NCI-H1694 treated with DMSO at 0.1 percent for 48 hours (cell line): ENCODE measurements around the gene ZNF891.

Experiments
- DNase-seq: peaks from one replicate; lab custom pipeline; 2025; lab: John Stamatoyannopoulos, UW

Gene ZNF891

DNA sequence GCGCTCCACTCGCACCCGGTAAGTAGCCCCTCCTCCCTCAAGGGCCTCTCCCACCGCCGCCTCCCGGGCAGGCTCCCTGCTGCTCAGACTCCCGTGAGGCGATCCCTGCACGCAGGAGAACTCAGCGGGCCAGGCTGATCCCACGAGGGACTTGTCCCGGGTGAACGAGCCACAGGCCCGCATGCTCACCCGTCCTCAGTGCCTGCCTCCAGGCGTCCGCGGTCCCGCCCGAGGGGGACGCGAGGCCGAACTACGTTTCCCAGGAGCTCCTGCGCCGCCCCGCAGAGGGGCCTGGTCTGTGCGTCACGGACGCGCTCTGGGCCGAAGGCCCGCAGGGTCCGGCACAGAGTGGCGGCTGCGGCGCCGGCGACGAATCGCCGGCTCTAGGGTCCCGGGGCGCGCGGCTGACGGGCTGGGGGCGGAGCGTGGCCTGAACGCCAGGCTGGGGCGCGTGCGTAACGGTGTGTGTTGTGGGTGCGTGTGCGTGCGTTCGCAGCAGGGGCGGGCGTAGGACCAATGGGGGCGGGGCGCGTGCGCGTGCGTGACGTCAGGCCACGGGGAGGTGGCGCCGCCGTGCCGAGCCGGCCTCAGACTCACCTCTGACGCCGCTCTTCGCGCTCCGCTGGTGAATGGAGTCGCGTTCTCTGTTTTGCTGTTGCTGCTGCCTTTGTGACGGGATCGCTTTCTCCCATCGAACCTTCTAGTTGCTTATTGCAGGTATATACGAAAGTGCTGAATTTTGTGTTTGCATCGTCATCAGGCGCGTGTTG, at the start of gene ZNF891, which contains the start of gene ZNF10:
ZNF891 (minus strand) TSS at position 237 of the 770 bp plus-strand sequence. CDS start 8,356 bp downstream, outside the sequence.
ZNF10 (plus strand) TSS at position 590 of the 770 bp plus-strand sequence. CDS start 13,866 bp downstream, outside the sequence.
- DNase-seq, result peak; percentile 46

DNA sequence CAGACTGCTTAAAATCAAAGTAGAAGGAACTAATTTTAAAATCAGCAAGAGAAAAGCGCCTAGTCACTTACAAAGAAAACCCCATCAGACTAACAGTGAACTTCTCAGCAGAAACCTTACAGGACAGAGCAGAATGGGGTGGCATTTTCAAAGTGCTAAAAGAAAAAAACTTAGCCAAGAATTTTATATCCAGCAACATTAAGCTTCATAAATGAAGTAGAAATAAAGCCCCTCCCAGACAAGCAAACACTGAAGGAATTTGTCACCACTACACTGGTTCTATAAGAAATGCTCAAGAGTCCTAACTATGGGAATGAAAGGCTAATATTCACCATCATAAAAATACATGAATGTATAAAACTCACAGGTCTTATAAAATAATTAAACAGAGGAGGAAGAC, 44.8 kb upstream of the ZNF891 start:
- no peak for DNase-seq

DNA sequence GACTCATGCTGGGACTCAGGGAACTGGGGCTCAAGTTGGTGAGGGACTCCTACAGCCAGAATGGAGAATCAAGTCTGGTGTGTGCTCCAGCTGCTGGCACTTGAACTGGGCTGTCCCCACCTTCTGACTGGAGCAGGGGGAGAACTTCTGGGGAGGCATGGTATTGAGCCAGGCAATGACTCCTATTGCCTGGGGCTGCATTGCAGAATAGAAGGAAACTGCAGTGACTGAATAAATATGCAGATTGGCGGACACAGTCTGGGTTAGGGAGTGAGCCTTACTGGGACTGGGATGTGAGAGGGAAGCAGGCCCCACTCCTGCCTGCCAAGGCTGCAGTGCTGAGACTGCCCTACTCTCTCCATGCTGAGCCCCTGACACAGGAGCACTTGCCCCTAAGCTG, 42.4 kb upstream of the ZNF891 start:
- DNase-seq, result no peak

GRCh38 chr12:133165776-133166175, 35.7 kb upstream of the ZNF891 start:
- DNase-seq, result no peak

GRCh38 chr12:133156125-133156690, 26.1 kb upstream of the ZNF891 start:
- DNase-seq, result no peak

GRCh38 chr12:133145981-133146380, 15.9 kb upstream of the ZNF891 start:
- no peak for DNase-seq

DNA sequence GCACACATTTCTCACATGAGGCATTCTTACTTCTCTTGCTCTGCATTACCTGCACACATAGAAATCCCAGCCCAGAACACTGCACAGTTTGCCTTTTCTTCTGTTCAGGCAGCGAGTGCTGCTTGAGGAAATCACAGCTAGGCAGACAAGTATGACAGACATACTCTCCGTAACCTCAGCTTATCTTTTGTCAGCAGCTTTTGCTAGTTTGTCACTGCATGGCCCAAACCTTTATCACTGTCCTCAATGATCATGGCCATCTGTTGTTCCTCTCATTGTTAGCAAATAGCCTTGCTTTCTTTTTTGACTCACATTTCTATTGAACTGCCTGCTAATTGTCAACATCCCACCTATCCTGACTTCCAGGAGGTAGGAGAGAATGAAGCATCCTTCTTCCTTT, 5.7 kb upstream of the ZNF891 start:
- DNase-seq, result no peak

DNA sequence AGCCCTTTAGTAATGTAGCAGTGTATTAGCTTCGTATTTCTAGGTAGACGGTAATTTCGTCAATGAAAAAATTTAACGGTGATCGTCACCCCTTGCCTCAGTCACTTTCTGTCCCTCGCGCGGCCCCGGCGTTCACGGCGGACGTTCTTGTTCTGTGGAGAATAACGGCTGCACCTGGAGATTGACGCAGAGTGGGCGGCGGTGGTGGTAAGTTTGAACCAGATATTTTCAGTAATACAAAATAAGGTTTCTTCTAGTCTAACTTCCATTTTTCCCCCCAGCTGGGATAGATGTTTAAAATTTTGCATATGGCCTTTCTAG, 694 bp upstream of the ZNF891 start:
- DNase-seq, result no peak

DNA sequence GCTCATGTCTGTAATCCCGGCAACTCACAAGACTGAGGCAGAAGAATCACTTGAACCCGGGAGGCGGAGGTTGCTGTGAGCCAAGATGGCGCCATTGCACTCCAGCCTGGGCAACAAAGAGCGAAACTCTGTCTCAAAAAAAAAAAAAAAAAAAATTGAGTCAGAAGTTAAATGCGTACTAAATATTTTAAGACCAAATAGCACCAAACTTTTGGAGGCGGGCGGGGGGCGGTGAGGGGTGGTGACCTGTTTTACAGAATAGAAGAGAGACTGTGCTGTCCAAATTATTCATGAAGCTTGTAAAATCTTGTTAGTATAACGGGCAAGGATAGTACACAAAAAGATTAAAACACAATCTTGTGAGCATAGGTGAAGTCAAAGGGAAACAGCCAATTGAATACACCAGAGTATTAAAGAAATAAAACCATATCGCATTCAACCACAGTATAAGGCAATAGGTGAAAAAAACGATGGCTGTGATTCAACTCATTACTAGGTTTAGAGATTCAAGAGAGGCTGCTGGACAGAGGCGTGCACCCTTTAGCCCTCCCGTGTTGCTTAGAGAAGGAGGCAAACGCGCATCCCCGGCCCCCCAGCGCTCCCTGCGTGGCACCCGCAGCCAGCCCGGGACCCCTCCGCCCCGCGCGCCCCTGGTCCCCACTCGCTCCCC, 571 bp downstream of the ZNF891 start:
- no peak for DNase-seq

DNA sequence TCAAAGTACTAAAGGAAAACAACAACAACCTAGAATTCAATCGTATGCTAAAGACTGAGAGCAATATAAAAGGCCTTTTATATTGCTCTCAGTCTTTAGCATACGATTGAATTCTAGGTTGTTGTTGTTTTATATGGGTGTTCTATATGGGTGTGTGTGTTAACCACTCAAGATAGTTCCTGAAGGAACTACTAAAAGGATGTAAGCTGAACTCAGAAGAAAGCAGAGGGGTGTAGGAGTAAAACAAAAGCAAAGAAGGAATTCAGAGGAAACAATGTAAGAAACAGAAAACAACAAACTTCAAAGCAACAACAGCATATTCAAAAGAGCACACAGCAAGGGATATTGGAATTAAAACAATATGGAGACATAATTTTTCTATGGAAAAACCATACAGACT, 5.4 kb downstream of the ZNF891 start:
- no peak for DNase-seq

DNA sequence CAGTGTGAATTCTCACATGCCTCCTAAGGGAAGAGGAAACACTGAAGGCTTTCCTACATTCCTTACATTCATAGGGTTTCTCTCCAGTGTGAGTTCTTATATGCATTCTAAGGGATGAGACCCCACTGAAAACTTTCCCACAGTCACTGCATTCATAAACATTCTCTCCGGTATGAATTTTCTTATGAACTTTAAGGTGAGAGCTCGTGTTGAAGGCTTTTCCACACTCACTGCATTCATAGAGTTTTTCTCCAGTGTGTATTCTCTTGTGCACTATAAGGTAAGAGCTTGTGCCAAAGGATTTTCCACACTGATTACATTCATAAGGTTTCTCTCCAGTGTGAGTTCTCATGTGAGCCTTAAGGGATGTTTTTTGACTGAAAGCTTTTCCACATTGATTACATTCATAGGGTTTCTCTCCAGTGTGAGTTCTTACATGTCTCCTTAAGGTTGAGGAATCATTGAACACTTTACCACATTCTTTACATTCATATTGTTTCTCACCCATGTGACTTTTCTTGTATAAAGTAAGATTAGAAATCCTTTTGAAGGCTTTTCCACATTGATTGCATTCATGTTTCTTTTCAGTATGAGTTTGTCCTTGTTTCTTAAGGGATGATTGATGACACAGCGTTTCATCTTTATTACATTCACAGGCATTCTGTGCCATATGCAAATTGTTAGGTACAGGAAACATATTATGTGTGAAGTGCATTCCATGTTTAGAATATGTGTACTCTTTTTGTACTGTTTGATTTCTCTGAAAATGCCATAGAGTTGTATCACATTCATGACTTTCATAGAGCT, 9.5 kb downstream of the ZNF891 start:
- no peak for DNase-seq

DNA sequence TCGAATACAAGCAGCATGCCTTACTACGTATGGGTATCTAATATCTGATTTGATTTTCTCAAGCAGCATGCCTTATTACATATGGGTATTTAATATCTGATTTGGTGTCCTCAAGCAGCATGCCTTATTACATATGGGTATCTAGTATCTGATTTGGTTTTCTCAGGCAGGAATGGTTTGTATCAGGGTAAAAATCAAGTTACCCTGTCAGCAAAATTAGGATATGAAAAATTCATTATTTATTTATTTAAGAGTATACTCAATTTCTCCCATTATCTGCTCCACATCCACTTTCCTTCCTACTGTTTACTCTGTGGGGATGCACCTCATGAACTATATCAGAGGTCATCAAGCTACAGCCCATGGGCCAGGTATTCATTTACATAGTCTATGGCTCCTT, 21.9 kb downstream of the ZNF891 start:
- DNase-seq, result no peak

DNA sequence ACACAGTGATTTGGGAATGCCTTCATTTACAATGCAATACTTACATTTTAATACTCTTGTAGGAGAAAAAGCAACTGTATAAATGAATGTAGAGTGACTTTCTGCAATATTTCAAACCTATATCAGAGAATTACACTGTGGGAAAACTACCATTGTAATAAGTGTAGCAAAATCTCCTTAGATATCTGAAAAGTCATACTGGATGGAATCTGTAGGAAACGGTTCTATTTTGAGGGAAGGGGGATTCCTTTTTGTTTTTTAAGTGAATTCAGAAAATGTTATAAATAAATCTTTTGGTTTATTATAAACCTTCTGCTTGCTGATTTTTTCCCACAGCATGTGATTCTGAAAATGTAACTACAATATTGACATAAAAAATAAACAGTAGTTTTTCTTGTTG, 23.0 kb downstream of the ZNF891 start:
- no peak for DNase-seq

- no peak for DNase-seq
Observed at GRCh38 chr12:133106253-133106652, 23.8 kb downstream of the ZNF891 start.

- no peak for DNase-seq
Observed at GRCh38 chr12:133105620-133106019, 24.5 kb downstream of the ZNF891 start.

DNA sequence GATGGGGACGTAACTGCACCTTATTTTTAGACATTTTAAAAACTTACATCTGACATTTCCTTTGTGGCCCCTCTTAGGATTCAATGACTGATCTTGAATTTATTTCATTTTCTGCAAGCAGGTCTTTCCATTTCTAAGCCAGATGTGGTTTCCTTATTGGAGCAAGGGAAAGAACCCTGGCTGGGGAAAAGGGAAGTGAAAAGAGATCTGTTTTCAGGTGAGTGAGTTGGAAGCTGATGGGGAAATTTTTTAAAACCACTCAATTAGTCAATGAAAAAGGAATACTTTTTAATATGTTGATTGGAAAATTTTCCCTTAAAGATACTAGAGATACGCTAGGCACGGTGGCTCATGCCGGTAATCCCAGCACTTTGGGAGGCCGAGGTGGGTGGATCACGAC, 46.7 kb downstream of the ZNF891 start:
- DNase-seq, result no peak

- DNase-seq, result no peak
Observed at GRCh38 chr12:133081159-133081780, 48.8 kb downstream of the ZNF891 start.

DNA sequence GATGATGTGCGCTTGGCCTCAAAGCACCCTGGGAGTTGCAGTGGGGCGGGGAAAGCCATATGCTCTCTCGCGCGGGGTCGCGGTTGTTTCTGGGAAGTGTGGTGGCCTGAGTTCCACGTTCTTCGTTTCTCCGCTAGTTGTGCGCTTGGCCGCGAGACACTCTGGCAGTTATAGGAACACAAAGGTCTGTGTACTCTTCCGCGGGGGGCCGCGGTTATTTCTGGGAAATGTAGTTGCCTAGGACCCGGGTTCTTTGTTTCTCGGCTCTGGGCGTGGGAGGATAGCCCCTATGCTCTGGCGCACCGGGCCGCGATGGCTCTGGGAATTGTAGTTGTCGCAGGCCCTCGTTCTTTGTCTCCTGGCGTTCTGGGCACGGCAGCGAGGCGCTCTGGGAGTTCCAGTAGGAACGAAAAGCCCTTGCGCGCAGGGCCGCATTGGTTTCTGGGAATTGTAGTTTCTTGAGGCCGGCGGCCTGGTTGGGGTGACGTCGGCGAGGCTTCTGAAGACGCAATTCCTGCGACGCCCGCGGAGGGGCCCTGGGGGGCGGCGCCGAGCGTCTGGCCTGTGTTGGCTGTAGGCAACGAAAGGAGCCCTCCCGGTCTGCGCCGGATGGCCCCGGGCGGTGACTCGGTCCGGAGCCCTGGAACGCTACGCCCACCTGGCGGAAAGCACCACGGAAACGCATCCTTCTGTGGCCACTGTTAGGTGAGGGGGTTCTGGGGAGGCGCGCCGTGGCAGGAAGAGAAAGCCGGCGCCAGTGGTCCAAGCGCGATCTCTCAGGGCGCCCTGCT, 49.5 kb downstream of the ZNF891 start, which contains the start of gene ZNF140:
ZNF140 (plus strand) TSS at position 556 of the 791 bp plus-strand sequence. CDS start 398 bp downstream, outside the sequence.
- DNase-seq, result peak; percentile 95

DNA sequence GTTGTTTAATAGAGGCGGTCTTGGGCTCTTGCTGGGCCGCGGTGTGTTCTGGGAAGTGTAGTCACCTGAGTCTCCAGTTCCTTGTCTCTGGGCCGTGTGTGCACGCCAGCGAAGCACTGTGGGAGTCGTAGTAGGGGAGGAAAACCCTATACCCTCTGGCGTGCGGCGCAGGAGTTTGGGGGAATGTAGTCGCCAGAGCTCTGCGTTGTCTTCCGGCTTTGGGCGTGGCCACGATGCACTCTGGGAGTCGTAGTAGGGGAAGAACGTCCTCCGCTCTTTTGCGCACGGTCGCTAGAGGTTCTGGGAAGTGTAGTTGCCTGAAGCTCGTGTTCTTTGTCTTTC, 50.1 kb downstream of the ZNF891 start:
- peak; percentile 97 for DNase-seq

DNA sequence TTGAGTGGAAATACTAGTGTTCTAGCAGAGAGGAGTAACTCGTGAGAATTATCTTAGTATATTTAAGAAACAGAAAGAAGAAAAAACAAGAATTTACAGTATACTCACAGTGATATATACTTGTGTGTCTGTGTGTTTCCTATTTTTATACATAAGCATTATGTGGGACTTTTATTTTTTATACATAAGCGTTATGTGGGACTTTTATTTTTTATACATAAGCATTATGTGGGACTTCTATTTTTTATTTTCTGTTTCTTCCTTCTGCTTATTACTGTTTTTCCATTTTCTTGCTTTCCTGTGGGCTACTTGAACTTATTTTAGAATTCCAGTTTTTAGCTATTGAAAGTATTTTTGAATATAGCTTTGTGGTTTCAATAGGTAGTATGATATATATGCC, 56.2 kb downstream of the ZNF891 start:
- DNase-seq, result no peak

DNA sequence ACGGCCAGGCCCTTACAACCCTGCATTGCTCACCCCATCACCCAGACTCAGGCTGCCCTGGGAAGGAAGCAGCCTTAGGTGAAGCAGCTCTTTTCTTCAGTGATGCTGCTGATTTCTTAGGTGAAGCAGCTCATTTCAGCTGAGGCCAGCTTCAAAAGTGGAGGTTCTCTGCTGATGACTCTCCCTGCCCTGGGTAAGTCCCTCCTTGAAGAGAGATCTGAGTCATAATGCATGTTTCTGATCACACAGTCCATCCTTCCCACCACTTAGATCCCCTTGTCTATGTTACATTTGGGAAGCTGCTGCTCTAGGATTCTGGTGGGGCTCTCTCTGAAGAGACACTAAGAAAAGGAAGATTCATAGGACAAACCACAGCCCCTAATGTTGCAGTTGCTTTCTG, 66.5 kb downstream of the ZNF891 start:
- DNase-seq, result no peak
